T47D (cell line): ENCODE results near the gene CTSA.
"Not testable (repeated sequence)": the region's sequence is repeated elsewhere in the genome, so short reads cannot be mapped to it uniquely, and the experiment has no call there.

Source experiments
- DNase-seq, 2 experiments: peaks; one replicate each; pipeline versions ENCODE4 v3.0.0 to v3.0.0-alpha.2; 2011 to 2012; ENCODE audit warnings: low read depth in 1 of 2, low spot score in 1 of 2
- JUND ChIP-seq: IDR thresholded peaks from 2 replicates; pipeline ENCODE4 v1.6.1; 2012; ENCODE audit warnings: low read depth
- in situ Hi-C: cut with HindIII; loops from 2 replicates; pipeline ENCODE4 v1.10.0; 2016; ENCODE audit warnings: low sequenced_read_pairs, low pct_unique_long_range_greater_than_20kb

CTSA gene

GRCh38 chr20:45857114-45857881 is 33.8 kb upstream of the CTSA start, which contains the start of the genes ACOT8 and ZSWIM3:
Gene ACOT8 (minus strand): TSS chr20:45857392. CDS start chr20:45857315, 77 bp downstream.
Gene ZSWIM3 (plus strand): TSS chr20:45857614. CDS start chr20:45857826, 212 bp downstream.
- peak; percentile 100 for DNase-seq
- in situ Hi-C loops, result no loop called here
- TF ChIP-seq JUND, result no peak

GRCh38 chr20:45857882-45858216 is 33.3 kb upstream of the CTSA start:
- TF ChIP-seq JUND, result no peak
- in situ Hi-C loops, result no loop called here
- no peak for DNase-seq

GRCh38 chr20:45859916-45860315 is 31.2 kb upstream of the CTSA start:
- in situ Hi-C loops, result no loop called here
- no peak for DNase-seq
- no peak for TF ChIP-seq JUND

GRCh38 chr20:45860560-45861220 is 30.4 kb upstream of the CTSA start:
- TF ChIP-seq JUND, result no peak
- in situ Hi-C loops, result no loop called here
- no peak for DNase-seq

- in situ Hi-C loops, result no loop called here
Measured at GRCh38 chr20:45861221-45862075, 29.7 kb upstream of the CTSA start.

GRCh38 chr20:45863543-45864470 is 27.3 kb upstream of the CTSA start:
- in situ Hi-C loops, result no loop called here
- no peak for TF ChIP-seq JUND
- DNase-seq, result no peak

More at GRCh38 chr20:45861221-45862075, 29.7 kb upstream of the CTSA start:
- peak in 1 of 2 experiments; percentile 31 for DNase-seq
- no peak for TF ChIP-seq JUND

GRCh38 chr20:45866454-45866853 is 24.7 kb upstream of the CTSA start:
- in situ Hi-C loops, result no loop called here
- TF ChIP-seq JUND, result no peak
- DNase-seq, result no peak

- DNase-seq, result no peak
- in situ Hi-C loops, result no loop called here
- TF ChIP-seq JUND, result no peak
Measured at GRCh38 chr20:45867136-45867818, 23.9 kb upstream of the CTSA start.

- no peak for DNase-seq
- peak; percentile 54; the same call in 1 of the 2 replicates for TF ChIP-seq JUND
- in situ Hi-C loops, result no loop called here
Measured at GRCh38 chr20:45867819-45868176, 23.3 kb upstream of the CTSA start.

GRCh38 chr20:45872626-45873025 is 18.5 kb upstream of the CTSA start:
- DNase-seq, result peak; percentile 66 to 99
- TF ChIP-seq JUND, result no peak; the same call in 1 of the 2 replicates
- in situ Hi-C loops, result no loop called here

- DNase-seq, result peak in 1 of 2 experiments; percentile 62
- in situ Hi-C loops, result no loop called here
- no peak; the same call in 1 of the 2 replicates for TF ChIP-seq JUND
Measured at GRCh38 chr20:45873409-45874103, 17.6 kb upstream of the CTSA start.

GRCh38 chr20:45874104-45874481 is 17.0 kb upstream of the CTSA start:
- DNase-seq, in situ Hi-C loops: not testable (repeated sequence)
